Activated CD8-positive, alpha-beta memory T cell treated with anti-CD3 and anti-CD28 coated beads for 36 hours (primary cell): Measurements from ENCODE around the gene MTHFD1L. TPM values are rescaled to one million over a fixed set of nuclear protein-coding genes. Genes with fewer than 3 reads are reported as not detected.
"Not testable (repeated sequence)": the region's sequence is repeated elsewhere in the genome, so short reads cannot be mapped to it uniquely, and the experiment has no call there.

Source experiments
- CTCF ChIA-PET: fragments of 350-600 bp; sonication (Branson Sonifier 250); formaldehyde crosslinking; loops from one replicate; lab custom pipeline; 2021; ENCODE audit warnings: antibody characterized with exemption; lab: Charles Lee
- POLR2A ChIA-PET: fragments of 350-600 bp; sonication (Branson Sonifier 250); formaldehyde crosslinking; loops from one replicate; lab custom pipeline; 2021; ENCODE audit warnings: antibody characterized with exemption; lab: Charles Lee
- total RNA-seq, 2 experiments: library from RNA; stranded (reverse); gene quantifications; one replicate each; pipeline ENCODE4 v1.2.3, GENCODE V29; 2021

The MTHFD1L gene
- total RNA-seq, 2 experiments from 2014 or later = 141 to 145 TPM

DNA sequence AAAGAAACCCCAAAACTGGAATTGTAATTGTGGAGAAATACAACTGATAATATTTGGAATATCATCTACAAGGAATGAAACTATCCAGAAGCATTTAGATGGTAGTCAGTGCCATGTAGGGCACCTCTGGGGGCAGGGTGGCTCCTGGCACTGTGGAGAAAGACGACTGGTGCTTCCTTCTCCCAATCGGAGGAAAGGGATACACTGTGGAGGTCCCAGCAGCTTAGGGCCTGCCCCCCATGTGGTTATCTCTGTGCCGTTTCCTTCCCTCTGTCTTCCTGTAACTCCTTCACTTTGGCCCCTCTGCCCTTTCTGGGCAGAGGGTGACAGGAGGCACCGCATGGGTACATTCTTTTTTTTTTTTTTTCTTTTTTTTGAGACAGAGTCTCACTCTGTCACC lies 178.4 kb downstream of the MTHFD1L start:
- POLR2A ChIA-PET = no interaction called here
- CTCF ChIA-PET = interaction anchor here (0.7 kb wide), 1 partner anchor 1243 kb away, joined by 3 read pairs; no protein-coding TSS in a partner anchor

DNA sequence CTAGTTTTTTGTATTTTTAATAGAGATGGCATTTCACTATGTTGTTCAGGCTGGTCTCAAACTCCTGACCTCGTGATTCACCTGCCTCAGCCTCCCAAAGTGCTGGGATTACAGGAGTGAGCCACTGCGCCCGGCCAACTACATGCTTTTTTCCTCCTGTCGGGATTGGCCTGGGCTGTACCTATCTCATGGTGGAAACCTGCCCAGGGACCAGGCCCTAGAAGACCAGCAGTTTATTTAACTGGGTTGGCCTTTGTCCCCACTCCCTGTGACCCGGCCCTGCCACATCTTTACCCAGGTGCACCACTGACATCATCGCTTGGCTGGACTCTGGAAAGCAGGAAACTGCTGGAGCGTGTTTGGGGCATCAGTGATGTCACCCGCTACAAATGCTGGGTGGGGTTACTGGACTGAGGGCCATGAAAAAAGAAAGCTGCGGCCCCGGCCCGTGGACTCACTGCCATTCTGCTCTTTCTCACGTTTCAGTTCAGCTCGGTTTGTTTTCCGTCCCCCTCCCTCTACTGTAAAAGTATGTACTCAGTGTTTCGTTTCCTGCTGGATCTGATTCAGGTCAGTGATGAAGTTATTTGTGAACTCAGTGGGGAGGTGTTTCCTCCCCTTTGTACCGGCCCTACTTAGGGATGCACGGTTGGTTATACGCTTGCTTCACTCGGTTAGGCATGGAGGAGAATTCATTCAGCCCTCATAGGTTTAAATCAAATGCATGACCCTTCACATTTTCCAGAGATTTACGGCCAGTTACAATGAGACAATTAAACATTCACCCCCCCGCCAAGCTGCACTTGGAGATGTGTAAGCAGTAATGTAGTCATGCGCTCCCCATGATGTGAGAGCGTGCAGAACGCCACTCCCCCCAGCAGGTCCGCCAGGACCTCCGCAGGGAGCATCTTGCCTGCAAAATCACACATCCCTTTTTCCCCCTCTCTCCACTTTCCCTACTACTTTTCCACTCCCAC lies 179.3 kb downstream of the MTHFD1L start:
- ChIA-PET POLR2A (no interaction called here), CTCF (interaction anchor here (0.7 kb wide), 1 partner anchor 1242 kb away, joined by 3 read pairs; no protein-coding TSS in a partner anchor)

DNA sequence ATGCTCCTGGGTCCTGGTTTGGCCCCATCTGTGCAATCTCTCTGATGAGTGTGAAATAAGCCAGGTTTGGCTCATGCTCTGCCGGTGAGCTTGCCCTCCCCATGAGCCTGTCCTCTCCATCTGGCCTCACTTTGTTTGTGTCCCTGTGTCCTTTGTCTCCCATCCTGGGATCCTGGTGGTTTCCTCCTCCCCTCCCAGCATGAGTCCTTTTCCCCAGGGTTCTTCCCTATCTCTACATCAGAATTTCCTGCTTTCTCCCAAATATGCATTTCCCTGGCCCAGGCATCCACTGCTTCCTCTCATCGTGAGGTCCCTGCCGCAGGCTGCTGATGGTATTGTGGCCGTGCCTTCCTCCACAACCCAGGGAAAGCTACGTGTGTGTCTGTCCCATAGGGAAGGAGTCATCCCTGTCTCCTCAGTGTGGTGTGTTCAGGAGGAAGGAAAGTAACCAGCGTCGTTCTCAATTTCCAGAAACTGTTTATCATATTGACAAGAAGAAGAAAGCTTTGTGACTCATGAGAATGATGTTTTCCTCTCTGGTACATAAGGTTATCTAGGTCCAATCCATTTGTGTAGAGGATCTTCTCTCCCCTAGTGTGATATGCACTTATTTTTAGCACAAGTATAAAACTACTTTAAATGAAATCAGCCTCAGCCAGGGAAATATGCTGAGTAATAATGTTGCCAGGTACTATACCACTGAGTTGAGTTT lies 180.2 kb downstream of the MTHFD1L start:
- CTCF ChIA-PET, POLR2A ChIA-PET: not testable (repeated sequence)

DNA sequence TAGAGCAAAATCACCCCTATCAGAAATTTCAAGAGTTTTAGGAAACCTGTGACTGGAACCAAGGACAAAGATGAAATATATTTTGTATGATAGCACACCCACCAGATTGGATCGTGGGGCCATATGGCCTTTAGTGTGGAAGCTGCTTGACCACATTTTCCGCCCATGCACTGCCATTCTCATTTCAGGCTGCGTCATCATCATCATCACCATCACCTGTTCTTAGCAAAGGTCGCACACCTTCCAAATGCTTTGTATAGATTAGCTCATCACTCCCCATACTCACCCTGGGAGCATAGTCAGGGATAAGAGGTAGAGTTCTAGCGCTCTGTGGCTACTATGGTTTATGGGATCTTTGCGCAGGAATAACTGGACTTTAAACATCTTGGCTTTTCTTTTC lies 185.7 kb downstream of the MTHFD1L start:
- ChIA-PET CTCF (no interaction called here), POLR2A (no interaction called here)

DNA sequence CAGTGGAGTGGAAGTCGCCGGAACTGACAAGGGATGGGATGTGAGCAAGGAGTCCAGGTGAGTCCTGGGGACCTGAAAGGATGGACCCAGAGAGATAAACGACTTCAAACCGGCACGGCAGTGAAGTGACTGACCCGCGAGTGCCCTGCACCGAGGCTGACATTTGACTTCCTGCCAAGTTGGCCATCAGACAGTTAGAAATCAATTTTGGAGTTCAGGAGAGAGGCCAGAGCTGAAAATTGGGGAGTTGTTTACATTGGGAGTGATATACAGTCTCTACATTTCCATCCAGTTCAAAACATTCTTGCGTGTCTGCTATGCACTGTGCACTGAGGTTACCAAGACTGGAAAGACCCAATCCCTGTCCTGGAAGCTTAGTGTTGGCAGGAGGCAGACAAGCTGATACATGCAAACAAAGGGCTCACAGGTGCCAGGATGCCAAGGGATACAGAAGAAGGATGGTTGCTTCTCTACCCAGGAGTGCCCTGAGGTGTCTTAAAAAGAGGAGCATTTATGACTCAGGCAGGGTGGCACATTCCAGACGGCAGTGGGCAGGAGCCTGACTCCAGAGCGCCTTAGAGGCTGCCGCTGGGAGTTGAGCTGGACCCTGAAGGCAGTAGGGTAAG lies 186.6 kb downstream of the MTHFD1L start:
- ChIA-PET POLR2A (no interaction called here), CTCF (no interaction called here)

DNA sequence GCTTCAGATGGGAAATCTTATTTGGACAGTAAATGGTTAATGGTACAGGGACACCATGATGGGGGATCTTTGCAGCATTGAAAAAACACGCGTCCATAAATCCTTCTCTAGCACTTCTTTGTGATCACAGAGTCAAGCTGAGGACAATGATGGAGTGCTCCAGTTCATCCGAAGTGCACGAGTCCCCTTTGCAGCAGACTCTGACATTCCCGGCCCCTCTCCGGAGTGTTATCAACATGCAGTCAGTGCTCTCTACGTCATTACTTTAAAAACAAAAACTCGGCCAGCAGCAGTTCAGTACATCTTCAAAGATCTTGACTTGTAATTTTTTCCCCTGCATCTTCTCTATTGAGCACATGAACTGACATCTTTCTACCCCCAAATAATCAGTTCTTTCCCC lies 188.8 kb downstream of the MTHFD1L start:
- POLR2A ChIA-PET = no interaction called here
- CTCF ChIA-PET = no interaction called here

DNA sequence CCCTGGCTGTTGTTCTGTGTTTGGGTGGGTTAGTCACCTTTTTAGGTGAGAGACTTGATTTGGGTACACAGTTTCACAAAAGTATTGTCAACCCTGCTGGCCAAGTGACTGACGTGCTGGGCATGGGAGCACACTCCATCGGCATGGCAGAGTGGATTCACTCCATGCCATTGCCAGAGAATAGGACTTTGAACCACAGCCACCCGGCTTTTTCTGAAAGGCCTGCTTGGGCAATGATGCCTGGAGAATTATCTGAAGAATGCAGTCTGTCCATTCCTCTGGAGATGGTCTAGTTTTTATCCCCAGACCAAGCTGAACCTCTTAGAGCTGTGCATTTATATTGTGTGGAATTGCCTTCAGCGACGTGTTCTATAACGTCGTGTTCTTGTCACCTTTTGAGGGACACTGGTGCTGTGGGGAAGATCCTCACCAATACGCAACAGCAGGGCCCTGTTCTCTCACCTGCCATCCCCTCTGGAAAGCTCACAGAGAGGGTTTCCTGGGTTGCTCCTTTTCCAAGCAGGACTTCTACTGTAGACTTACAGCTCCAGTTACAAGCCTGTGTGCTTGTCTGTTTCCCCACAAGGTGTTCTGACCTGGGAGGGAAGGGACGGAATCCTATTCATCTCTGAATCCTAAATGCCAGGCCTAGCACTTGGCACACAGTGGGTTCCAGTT lies 190.9 kb downstream of the MTHFD1L start:
- POLR2A ChIA-PET = no interaction called here
- CTCF ChIA-PET = no interaction called here

DNA sequence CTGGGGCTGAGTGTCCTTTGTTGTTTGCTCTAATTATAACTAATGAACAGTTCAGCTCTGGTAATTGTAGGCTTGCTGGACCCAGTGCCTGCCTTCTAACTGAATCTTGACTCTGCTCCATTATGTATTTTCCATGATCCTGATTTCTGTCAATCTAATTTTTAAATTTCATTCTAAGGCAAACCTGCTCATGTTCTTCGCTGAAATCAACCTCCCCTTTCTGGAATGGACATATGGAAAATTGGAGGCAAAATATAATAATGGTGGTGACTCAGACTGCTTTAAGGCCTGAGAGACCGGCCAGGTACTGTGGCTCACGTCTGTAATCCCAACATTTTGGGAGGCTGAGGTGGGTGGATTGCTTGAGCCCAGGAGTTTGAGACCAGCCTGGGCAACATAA lies 191.6 kb downstream of the MTHFD1L start:
- POLR2A ChIA-PET = no interaction called here
- CTCF ChIA-PET = no interaction called here

DNA sequence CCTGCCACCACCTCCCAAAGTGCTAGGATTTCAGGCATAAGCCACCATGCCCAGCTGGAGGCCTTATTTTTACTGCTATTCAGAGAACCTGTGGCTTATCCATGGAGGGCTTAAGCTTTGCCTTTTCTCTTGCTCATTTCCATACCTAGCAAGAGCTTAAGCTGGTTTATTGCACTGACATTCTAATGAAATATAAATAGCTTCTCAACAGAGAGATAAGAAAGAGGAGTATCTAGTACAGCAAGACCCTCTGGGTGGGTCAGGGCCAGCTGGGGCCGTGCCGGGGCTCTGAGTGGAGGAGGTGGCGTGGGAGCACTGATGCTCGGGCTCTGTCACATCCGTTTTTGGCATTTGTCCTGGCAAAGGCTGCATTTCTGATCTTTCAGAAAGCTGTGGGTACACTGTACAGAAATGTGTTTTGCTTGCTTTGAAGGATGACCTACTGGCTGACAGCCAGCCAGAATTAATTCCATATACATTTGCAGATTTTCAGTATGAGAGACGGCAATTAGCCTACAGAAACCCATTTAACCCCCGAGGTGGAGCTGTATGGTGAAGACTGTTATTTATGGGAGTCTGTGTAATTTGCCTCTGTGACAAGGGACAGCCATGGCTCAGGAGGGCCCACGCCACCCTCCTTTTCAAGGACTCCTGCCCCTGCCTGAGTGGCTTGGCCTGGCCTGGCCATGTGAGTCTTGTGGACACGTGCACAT lies 192.7 kb downstream of the MTHFD1L start:
- ChIA-PET POLR2A (no interaction called here), CTCF (no interaction called here)

DNA sequence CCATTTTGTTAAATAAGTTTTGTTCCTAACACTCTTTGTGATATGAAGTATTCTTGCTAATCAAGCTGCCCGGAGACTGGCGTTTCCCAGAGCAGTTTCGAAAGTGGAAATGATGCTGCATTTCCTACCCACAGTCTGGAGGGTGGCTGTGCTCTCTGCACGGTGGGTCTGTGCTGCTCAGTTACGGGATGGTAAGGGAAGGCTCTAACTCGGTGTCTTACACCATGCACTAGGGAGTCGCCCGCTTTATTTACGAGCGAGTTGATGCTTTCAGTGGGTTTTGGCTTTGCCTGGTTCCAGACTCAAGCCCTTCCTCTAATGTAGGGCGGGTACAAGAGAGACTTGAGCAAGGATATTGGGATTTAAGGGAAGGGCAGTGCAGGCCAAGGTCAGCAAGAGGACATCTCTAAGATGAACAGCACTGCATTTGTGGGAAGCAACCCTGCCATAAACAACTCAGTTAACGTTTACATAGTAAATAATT lies 194.2 kb downstream of the MTHFD1L start:
- CTCF ChIA-PET = no interaction called here

DNA sequence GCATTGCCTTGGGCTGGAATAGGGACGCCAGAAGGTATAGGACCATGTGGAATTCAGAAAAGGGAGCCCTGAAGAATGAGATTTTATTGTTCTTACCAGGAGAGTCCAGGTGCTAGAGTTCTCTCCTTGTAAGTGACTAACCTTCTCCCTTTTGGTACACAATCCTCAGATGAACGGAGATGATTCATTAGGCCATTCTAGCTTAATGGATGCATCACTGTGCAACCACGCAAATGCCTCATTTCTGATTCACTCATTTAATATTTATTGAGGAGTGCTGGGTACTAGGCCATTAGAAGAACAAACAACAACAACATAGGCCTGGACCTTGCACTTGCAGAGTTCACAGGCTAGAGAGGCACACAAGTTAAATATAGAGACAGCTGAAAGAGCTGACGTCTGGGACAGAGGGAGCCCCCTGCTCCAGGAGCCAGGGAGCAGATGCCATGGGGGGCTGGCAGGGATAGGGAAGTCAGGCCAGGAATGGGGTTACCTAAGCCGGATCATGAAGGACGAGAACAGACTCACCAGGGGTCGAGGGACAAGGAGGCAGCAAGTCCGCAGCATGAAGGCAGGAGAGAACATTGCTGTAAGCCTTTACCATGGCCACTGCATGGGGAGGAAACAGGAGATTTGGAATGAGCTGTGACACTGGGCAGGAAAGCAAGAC lies 194.7 kb downstream of the MTHFD1L start:
- POLR2A ChIA-PET = no interaction called here

More for the DNA sequence above, 194.2 kb downstream of the MTHFD1L start:
- POLR2A ChIA-PET = no interaction called here

DNA sequence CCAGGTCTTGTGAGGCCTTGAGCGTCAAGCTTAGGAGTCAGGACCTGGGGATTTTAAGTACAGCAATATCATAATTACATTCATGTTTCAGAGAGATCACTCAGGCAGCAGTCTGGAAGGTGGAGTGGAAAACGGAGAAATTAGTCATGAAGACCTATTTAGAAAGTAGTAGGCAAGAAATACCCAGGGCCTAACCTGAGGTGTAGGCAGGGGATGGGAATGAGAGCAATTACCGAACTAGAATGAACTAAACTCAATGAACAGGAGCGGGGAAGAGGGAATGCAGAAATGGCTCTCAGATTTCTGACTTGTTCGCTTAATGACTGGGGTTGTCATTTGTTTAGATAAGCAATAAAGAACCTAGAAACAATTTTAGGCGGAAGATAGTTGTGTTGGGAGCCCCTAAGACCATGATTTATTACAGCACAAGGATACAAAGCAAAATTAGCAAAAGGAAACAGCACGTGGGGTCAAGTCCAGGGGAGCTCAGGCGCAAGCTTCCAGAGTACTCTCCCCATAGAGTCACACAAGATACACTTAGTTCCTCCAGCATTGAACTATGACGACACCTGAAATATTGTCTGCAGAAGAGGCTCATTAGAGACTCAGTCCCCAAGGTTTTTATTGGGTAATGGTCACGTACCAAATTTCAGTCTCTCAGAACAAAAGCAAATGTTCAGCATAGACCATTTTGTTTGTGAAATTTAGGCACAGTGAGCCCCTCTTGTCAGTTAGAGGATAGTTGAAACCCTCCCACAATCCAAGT lies 195.4 kb downstream of the MTHFD1L start:
- ChIA-PET CTCF (no interaction called here), POLR2A (no interaction called here)

More for the DNA sequence above, 194.7 kb downstream of the MTHFD1L start:
- CTCF ChIA-PET = no interaction called here

DNA sequence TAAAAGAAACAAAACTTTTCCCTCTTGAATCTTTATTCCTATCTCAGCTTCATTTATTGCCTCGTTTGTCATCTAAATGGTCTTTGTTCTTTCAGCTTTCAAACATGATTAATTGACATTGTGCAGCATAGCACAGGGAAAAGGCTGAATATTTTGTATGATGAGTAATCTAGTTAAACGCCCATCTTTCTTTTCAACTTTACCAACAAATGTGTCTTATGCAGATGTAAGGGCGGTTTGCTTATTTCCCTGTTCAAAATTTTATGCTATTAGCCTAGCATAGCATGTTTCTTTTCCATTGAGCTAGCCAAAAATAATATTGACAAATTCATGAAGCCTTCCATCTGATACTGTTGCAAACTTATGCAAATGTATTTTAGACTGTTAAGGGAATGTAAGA lies 197.8 kb downstream of the MTHFD1L start:
- CTCF ChIA-PET = no interaction called here
- POLR2A ChIA-PET = no interaction called here

DNA sequence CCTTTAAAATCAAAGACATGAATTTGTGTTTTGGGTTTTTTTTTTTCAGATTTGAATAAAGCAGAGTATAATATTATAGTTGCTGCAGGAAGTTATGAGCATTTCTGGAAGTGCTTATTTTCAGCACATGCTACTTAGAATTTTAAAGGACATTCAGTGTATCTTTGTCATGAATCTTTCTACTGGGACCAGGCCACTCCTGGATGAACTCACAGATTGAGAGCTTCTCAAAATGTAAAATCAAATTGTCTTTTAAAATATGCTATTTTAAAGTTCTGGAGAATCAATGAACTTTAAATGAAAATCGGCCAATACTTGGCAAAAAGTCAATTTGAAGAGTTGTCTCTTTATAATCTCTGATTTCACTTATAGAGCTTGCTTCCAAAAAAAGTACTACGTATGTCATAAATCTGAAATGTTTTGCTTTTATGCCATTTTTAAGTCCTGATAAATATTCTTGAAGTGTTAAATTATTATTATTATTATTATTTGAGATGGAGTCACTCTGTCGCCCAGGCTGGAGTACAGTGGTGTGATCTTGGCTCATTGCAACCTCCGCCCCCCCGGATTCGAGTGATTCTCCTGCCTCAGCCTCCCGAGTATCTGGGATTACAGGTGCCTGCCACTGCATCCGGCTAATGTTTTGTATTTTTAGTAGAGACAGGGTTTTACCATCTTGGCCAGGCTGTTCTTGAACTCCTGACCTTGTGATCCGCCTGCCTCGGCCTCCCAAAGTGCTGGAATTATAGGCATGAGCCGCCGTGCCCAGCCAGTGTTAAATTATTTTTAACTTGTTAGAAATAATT lies 198.5 kb downstream of the MTHFD1L start:
- CTCF ChIA-PET = no interaction called here
- POLR2A ChIA-PET = interaction anchor here (0.6 kb wide), 1 partner anchor 198 kb away, joined by 5 read pairs; no protein-coding TSS in a partner anchor

DNA sequence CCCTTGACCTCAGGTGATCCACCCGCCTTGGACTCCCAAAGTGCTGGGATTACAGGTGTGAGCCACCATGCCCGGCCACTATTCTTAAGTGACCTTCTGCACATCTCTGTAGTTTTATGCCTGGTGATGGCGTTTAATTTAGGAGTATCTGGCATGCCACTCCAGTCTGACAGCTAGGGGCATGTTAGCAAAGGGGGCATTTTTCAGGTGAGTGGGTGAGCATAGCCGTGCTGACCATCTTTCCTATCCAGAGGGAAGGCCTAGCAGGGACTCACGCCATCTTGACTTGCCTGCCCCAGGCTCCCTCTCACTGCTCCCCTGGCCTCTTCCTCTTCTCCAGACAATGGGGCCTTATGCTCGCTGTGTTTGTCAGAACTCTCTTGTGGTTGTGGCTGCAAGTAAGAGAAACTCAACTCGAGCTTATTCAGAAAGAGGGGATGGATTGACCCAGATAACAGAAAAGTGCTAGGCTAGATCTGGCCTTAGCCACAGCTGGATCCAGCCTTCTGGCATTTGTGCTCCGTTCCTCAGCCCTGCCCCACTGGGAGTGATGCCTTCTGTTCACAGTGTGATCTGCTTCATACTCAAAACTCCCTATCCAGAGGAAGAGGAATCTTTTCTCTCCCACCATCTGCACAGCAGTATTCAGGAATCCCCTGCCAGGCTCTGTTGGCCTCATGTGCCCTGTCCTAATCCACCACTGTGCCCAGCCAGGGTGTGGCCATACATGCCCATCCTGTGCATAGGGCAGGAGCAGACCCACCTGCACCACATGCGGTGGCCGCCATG lies 199.7 kb downstream of the MTHFD1L start:
- ChIA-PET POLR2A (no interaction called here), CTCF (no interaction called here)
